D341Med (cell line): ENCODE results near the gene RNF11.

Experiments
- DNase-seq: peaks from one replicate; pipeline ENCODE4 v3.0.0; 2012; ENCODE audit warnings: low spot score

The RNF11 gene

GRCh38 chr1:51265618-51266017 lies 29.5 kb downstream of the RNF11 start:
- DNase-seq, result no peak

GRCh38 chr1:51266181-51266580 lies 30.1 kb downstream of the RNF11 start:
- no peak for DNase-seq

- DNase-seq, result no peak
Observed at GRCh38 chr1:51266791-51267190, 30.7 kb downstream of the RNF11 start.

GRCh38 chr1:51268634-51269033 lies 32.6 kb downstream of the RNF11 start:
- no peak for DNase-seq

GRCh38 chr1:51270751-51271150 lies 34.7 kb downstream of the RNF11 start:
- no peak for DNase-seq

GRCh38 chr1:51272916-51273315 lies 36.8 kb downstream of the RNF11 start:
- DNase-seq, result no peak

GRCh38 chr1:51274676-51275075 lies 38.6 kb downstream of the RNF11 start:
- no peak for DNase-seq

- DNase-seq, result no peak
Observed at GRCh38 chr1:51276286-51276685, 40.2 kb downstream of the RNF11 start.

GRCh38 chr1:51280321-51280978 lies 44.4 kb downstream of the RNF11 start:
- DNase-seq, result no peak

GRCh38 chr1:51281807-51282206 lies 45.7 kb downstream of the RNF11 start:
- DNase-seq, result no peak

- no peak for DNase-seq
Observed at GRCh38 chr1:51282605-51283004, 46.5 kb downstream of the RNF11 start.

GRCh38 chr1:51283979-51284378 lies 47.9 kb downstream of the RNF11 start:
- no peak for DNase-seq

GRCh38 chr1:51284487-51284954 lies 48.4 kb downstream of the RNF11 start:
- no peak for DNase-seq

- DNase-seq, result no peak
Observed at GRCh38 chr1:51285055-51285454, 49.0 kb downstream of the RNF11 start.

- no peak for DNase-seq
Observed at GRCh38 chr1:51287966-51288365, 51.9 kb downstream of the RNF11 start.

GRCh38 chr1:51288578-51288977 lies 52.5 kb downstream of the RNF11 start:
- no peak for DNase-seq

- DNase-seq, result no peak
Observed at GRCh38 chr1:51289676-51290488, 53.8 kb downstream of the RNF11 start.

GRCh38 chr1:51290489-51290847 lies 54.4 kb downstream of the RNF11 start:
- DNase-seq, result no peak

GRCh38 chr1:51293898-51294515 lies 57.9 kb downstream of the RNF11 start:
- no peak for DNase-seq

GRCh38 chr1:51294566-51295184 lies 58.6 kb downstream of the RNF11 start:
- DNase-seq, result no peak

GRCh38 chr1:51295926-51296325 lies 59.9 kb downstream of the RNF11 start:
- DNase-seq, result no peak
